Nephron progenitor cell (in vitro differentiated cells): ENCODE data around the gene ENDOD1.

Experiments used
- DNase-seq: peaks from one replicate; pipeline ENCODE4 v3.0.0; 2021
- H3K27ac Mint-ChIP-seq: 2 replicates; pipeline ENCODE4 v1.8.0; 2021; ENCODE audit warnings: mild to moderate bottlenecking, moderate library complexity, mixed read lengths
- H3K27me3 Mint-ChIP-seq: 2 replicates; pipeline ENCODE4 v1.8.0; 2021; ENCODE audit warnings: mild to moderate bottlenecking, low read depth, mixed read lengths; ENCODE audit not compliant: poor library complexity
- H3K36me3 Mint-ChIP-seq: 2 replicates; pipeline ENCODE4 v1.8.0; 2021; ENCODE audit warnings: low read depth, mixed read lengths
- H3K4me1 Mint-ChIP-seq: 2 replicates; pipeline ENCODE4 v1.8.0; 2021; ENCODE audit warnings: mixed read lengths
- H3K4me3 Mint-ChIP-seq: 2 replicates; pipeline ENCODE4 v1.8.0; 2021; ENCODE audit warnings: mild to moderate bottlenecking, moderate library complexity, mixed read lengths
- H3K9me3 Mint-ChIP-seq: 2 replicates; pipeline ENCODE4 v1.8.0; 2021; ENCODE audit warnings: mild to moderate bottlenecking, moderate library complexity, mixed read lengths
- CTCF ChIP-seq: fragments of 200-600 bp; sonication (generic); IDR thresholded peaks from 2 replicates; pipeline ENCODE4 v1.5.0; 2021; ENCODE audit warnings: antibody characterized with exemption

Gene ENDOD1

GRCh38 chr11:95155385-95155784 is 65.7 kb downstream of the ENDOD1 start:
- TF ChIP-seq CTCF: no peak
- Mint-ChIP-seq H3K36me3 (peaks cover 9% of the 10 kb centered on the region), H3K9me3 (no peaks in the 10 kb centered on the region), H3K4me1 (peaks cover 10% of the 10 kb centered on the region), H3K4me3 (no peak overlapping the region), H3K27me3 (no peaks in the 10 kb centered on the region), H3K27ac (no peak overlapping the region)
- DNase-seq: no peak

- H3K9me3 Mint-ChIP-seq: no peaks in the 10 kb centered on the region
- no peak for TF ChIP-seq CTCF
- no peak for DNase-seq
- peaks cover 9% of the 10 kb centered on the region for H3K36me3 Mint-ChIP-seq
- H3K27me3 Mint-ChIP-seq: no peaks in the 10 kb centered on the region
- no peak overlapping the region for H3K27ac Mint-ChIP-seq
- H3K4me1 Mint-ChIP-seq: peaks cover 10% of the 10 kb centered on the region
- H3K4me3 Mint-ChIP-seq: no peak overlapping the region
These were observed 66.6 kb downstream of the ENDOD1 start for GRCh38 chr11:95156133-95156721.

- Mint-ChIP-seq H3K27ac (peak overlapping the region; percentile 20), H3K27me3 (no peaks in the 10 kb centered on the region)
These were observed 67.4 kb downstream of the ENDOD1 start for GRCh38 chr11:95156916-95157541.

GRCh38 chr11:95157824-95158223 is 68.2 kb downstream of the ENDOD1 start:
- Mint-ChIP-seq H3K36me3 (peaks cover 9% of the 10 kb centered on the region), H3K27ac (no peak overlapping the region), H3K9me3 (no peaks in the 10 kb centered on the region), H3K4me3 (no peak overlapping the region), H3K4me1 (peaks cover 10% of the 10 kb centered on the region), H3K27me3 (no peaks in the 10 kb centered on the region)
- no peak for TF ChIP-seq CTCF
- DNase-seq: no peak

More at GRCh38 chr11:95156916-95157541, 67.4 kb downstream of the ENDOD1 start:
- Mint-ChIP-seq H3K4me3 (no peak overlapping the region), H3K36me3 (peaks cover 9% of the 10 kb centered on the region), H3K4me1 (peaks cover 10% of the 10 kb centered on the region), H3K9me3 (no peaks in the 10 kb centered on the region)
- no peak for TF ChIP-seq CTCF
- no peak for DNase-seq

- Mint-ChIP-seq H3K4me3 (no peak overlapping the region), H3K27me3 (no peaks in the 10 kb centered on the region), H3K9me3 (no peaks in the 10 kb centered on the region), H3K4me1 (peaks cover 2% of the 10 kb centered on the region), H3K36me3 (peaks cover 16% of the 10 kb centered on the region), H3K27ac (no peak overlapping the region)
- no peak for TF ChIP-seq CTCF
- no peak for DNase-seq
These were observed 71.6 kb downstream of the ENDOD1 start for GRCh38 chr11:95161248-95161647.

- Mint-ChIP-seq H3K9me3 (no peaks in the 10 kb centered on the region), H3K27me3 (no peaks in the 10 kb centered on the region), H3K36me3 (peaks cover 9% of the 10 kb centered on the region), H3K27ac (no peak overlapping the region), H3K4me3 (no peak overlapping the region), H3K4me1 (no peaks in the 10 kb centered on the region)
- no peak for DNase-seq
- no peak for TF ChIP-seq CTCF
These were observed 73.5 kb downstream of the ENDOD1 start for GRCh38 chr11:95163106-95163505.
